GM10248 (cell line): Measurements from ENCODE around the gene IZUMO4.

Experiments
- CTCF ChIA-PET: fragments of 300-600 bp; sonication (Branson Sonifier 250); formaldehyde crosslinking; extraction: SDS; loops from one replicate; lab custom pipeline; 2021; ENCODE audit warnings: antibody characterized with exemption; lab: Yijun Ruan, JAX
- POLR2A ChIA-PET: fragments of 350-650 bp; sonication (Branson Sonifier 250); formaldehyde crosslinking; extraction: SDS; loops from one replicate; lab custom pipeline; 2020; ENCODE audit warnings: antibody characterized with exemption; lab: Yijun Ruan, JAX
- DNase-seq: peaks from one replicate; pipeline ENCODE4 v3.0.0; 2012; ENCODE audit errors: extremely low spot score
- CTCF ChIP-seq: IDR thresholded peaks from 2 replicates; pipeline ENCODE4 v1.5.1; 2012; ENCODE audit warnings: mild to moderate bottlenecking, low read depth; ENCODE audit errors: extremely low read depth, missing control alignments, control extremely low read depth

IZUMO4 gene, protein sequence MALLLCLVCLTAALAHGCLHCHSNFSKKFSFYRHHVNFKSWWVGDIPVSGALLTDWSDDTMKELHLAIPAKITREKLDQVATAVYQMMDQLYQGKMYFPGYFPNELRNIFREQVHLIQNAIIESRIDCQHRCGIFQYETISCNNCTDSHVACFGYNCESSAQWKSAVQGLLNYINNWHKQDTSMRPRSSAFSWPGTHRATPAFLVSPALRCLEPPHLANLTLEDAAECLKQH

GRCh38 chr19:2096480-2097202 lies at the start of gene IZUMO4:
IZUMO4 (plus strand) TSS chr19:2096915; CDS start chr19:2096946, 31 bp downstream.
- TF ChIP-seq CTCF = peak; percentile 36
- peak; percentile 99 for DNase-seq
- CTCF ChIA-PET = interaction anchor here (1.1 to 2.0 kb wide), 2 partner anchors 9 kb away, joined by 4 to 7 read pairs; no protein-coding TSS in a partner anchor
- POLR2A ChIA-PET = interaction anchor here (0.6 kb wide), 1 partner anchor 1958 kb away, joined by 3 read pairs; no protein-coding TSS in a partner anchor

GRCh38 chr19:2047076-2047448 lies 49.7 kb upstream of the IZUMO4 start:
- ChIA-PET CTCF (interaction anchor here (1.1 to 1.4 kb wide), 2 partner anchors 9 to 118 kb away, joined by 3 to 5 read pairs; no protein-coding TSS in a partner anchor), POLR2A (interaction anchor here (0.5 kb wide), 1 partner anchor 9 kb away, joined by 8 read pairs; no protein-coding TSS in a partner anchor)
- no peak for DNase-seq
- peak; percentile 13 for TF ChIP-seq CTCF

DNA sequence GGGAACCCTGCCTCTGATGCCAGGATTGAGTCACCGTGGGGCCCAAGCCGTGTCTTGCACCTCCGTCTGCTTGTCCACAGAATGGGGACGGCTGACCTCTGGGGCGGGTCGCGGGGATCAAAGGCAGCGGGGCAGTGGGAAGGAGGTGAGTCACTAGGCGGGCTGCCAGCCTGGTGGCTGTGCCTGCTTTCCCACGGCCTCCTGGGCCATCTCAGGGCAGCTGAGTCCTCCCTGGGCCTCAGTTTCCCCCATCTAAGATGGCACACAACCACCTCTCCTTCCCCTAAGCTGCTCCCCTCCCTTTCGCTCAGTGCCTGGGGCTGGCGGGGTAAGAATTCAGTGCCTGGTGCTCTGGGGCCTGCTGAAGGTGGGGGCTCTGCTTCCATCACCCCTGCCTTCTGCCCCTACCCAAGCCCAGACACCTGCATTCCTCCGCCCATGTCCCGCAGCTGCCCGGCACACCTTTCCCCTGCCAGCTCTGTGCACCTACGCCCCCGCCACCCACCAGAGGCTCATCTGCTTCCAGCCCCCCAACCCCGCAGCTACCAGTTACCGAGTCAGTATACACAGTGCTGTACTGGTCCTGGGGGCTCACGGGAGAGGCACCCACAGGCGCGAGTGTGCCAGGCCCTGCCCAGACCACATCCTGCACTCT lies 49.1 kb upstream of the IZUMO4 start:
- CTCF ChIA-PET = interaction anchor here (1.1 to 1.4 kb wide), 2 partner anchors 9 to 119 kb away, joined by 3 to 5 read pairs; no protein-coding TSS in a partner anchor
- POLR2A ChIA-PET = interaction anchor here (0.5 to 2.5 kb wide), 2 partner anchors 9 to 14 kb away, joined by 8 to 13 read pairs; no protein-coding TSS in a partner anchor
- TF ChIP-seq CTCF = no peak
- no peak for DNase-seq

- no peak for DNase-seq
- ChIA-PET POLR2A (interaction anchor here (0.5 to 2.5 kb wide), 8 partner anchors 10 to 390 kb away, joined by 3 to 13 read pairs (median 5); no protein-coding TSS in a partner anchor), CTCF (interaction anchor here (0.6 to 1.1 kb wide), 4 partner anchors 21 to 143 kb away, joined by 3 read pairs; partner anchors contain the start of genes ADAT3 and SCAMP4)
- TF ChIP-seq CTCF = no peak
Observed at GRCh38 chr19:2048104-2048958, 48.4 kb upstream of the IZUMO4 start.

DNA sequence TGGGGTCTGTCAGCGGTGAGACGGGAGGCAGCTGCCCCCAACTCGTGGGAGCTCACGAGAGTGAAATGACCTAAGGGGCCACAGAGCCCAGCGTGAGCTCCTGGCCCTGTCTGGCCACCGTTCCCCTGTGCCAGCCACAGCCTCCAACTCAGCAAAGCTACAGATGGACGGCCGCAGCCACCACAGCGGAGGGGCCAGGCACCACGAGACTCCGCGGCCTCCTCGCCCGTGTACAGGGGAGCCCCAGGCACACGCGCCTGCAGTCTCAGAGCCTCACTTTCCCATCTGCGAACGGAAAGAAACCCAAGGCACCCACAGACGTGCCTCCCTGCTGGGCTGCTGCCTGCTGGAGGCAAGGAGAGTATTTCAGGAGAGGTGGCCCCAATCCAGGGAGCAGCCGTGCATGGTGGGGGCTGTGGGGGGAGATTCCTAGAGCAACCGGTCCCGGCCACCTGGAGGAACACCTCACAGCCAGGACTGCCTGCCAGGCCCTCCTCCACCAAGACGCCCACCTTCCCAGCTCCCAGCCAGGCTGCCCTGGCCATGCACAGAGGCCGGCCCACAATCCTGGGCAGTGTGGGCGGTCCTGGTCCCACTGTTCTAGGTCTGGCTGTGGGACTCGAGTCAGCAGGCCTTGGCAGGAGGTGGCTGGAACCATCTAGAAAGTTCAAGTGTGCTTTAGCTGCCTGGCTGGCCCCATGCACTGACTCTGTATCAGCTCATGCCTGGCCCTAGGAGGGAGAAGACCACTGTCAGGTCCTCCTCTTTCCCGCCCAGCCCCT lies 47.6 kb upstream of the IZUMO4 start:
- DNase-seq = no peak
- TF ChIP-seq CTCF = no peak
- CTCF ChIA-PET = interaction anchor here (0.6 to 1.1 kb wide), 3 partner anchors 20 to 143 kb away, joined by 3 read pairs; partner anchors contain the start of genes ADAT3 and SCAMP4
- POLR2A ChIA-PET = interaction anchor here (0.5 to 2.5 kb wide), 11 partner anchors 9 to 391 kb away, joined by 3 to 13 read pairs (median 5); no protein-coding TSS in a partner anchor
